Measurements from ENCODE around the gene KCNC3.

KCNC3 gene

GRCh38 chr19:50320596-50320995 lies 8.6 kb downstream of the KCNC3 start:
- Histone ChIP-seq H3K27me3 (ENCODE audit: control insufficient read depth in 2 of 2, insufficient read depth in 2 of 2, low read length in 2 of 2) (no peaks in the 10 kb centered on the region), H3K36me3 (ENCODE audit: control insufficient read depth in 2 of 2, insufficient read depth in 2 of 2, low read length in 2 of 2) (no peaks in the 10 kb centered on the region), H3K4me1 (ENCODE audit: control insufficient read depth in 2 of 2, insufficient read depth in 2 of 2, low read length in 2 of 2) (peaks cover 0 to under 1% of the 10 kb centered on the region in 2 donors), H3K9ac (ENCODE audit: low read depth in 1 of 2, low read length in 2 of 2) (no peak overlapping the region), H3K27ac (ENCODE audit: low read depth in 2 of 2, low read length in 2 of 2) (no peak overlapping the region), H3K9me3 (ENCODE audit: control insufficient read depth in 2 of 2, low read length in 2 of 2) (no peaks in the 10 kb centered on the region), H3K4me3 (ENCODE audit: low read length in 2 of 2) (no peak overlapping the region)

GRCh38 chr19:50320051-50320450 lies 9.1 kb downstream of the KCNC3 start:
- Histone ChIP-seq H3K4me3 (ENCODE audit: low read length in 2 of 2) (no peak overlapping the region), H3K4me1 (ENCODE audit: control insufficient read depth in 2 of 2, insufficient read depth in 2 of 2, low read length in 2 of 2) (no peaks in the 10 kb centered on the region), H3K27ac (ENCODE audit: low read depth in 2 of 2, low read length in 2 of 2) (no peak overlapping the region), H3K9me3 (ENCODE audit: control insufficient read depth in 2 of 2, low read length in 2 of 2) (no peaks in the 10 kb centered on the region), H3K36me3 (ENCODE audit: control insufficient read depth in 2 of 2, insufficient read depth in 2 of 2, low read length in 2 of 2) (no peaks in the 10 kb centered on the region), H3K9ac (ENCODE audit: low read depth in 1 of 2, low read length in 2 of 2) (no peak overlapping the region), H3K27me3 (ENCODE audit: control insufficient read depth in 2 of 2, insufficient read depth in 2 of 2, low read length in 2 of 2) (no peaks in the 10 kb centered on the region)

- no peaks in the 10 kb centered on the region for H3K9me3 ChIP-seq (ENCODE audit: control insufficient read depth in 2 of 2, low read length in 2 of 2)
- H3K4me1 ChIP-seq (ENCODE audit: control insufficient read depth in 2 of 2, insufficient read depth in 2 of 2, low read length in 2 of 2) = no peaks in the 10 kb centered on the region
- H3K27ac ChIP-seq (ENCODE audit: low read depth in 2 of 2, low read length in 2 of 2) = no peak overlapping the region
- H3K27me3 ChIP-seq (ENCODE audit: control insufficient read depth in 2 of 2, insufficient read depth in 2 of 2, low read length in 2 of 2) = peaks cover 0 to 2% of the 10 kb centered on the region in 2 donors
- H3K9ac ChIP-seq (ENCODE audit: low read depth in 1 of 2, low read length in 2 of 2) = no peak overlapping the region
- H3K4me3 ChIP-seq (ENCODE audit: low read length in 2 of 2) = no peak overlapping the region
- H3K36me3 ChIP-seq (ENCODE audit: control insufficient read depth in 2 of 2, insufficient read depth in 2 of 2, low read length in 2 of 2) = no peaks in the 10 kb centered on the region
Observed at GRCh38 chr19:50319156-50319555, 10.0 kb downstream of the KCNC3 start.

GRCh38 chr19:50318438-50318837 lies 10.7 kb downstream of the KCNC3 start:
- Histone ChIP-seq H3K9ac (ENCODE audit: low read depth in 1 of 2, low read length in 2 of 2) (no peak overlapping the region), H3K4me1 (ENCODE audit: control insufficient read depth in 2 of 2, insufficient read depth in 2 of 2, low read length in 2 of 2) (no peaks in the 10 kb centered on the region), H3K36me3 (ENCODE audit: control insufficient read depth in 2 of 2, insufficient read depth in 2 of 2, low read length in 2 of 2) (no peaks in the 10 kb centered on the region), H3K9me3 (ENCODE audit: control insufficient read depth in 2 of 2, low read length in 2 of 2) (no peaks in the 10 kb centered on the region), H3K27ac (ENCODE audit: low read depth in 2 of 2, low read length in 2 of 2) (no peak overlapping the region), H3K4me3 (ENCODE audit: low read length in 2 of 2) (no peak overlapping the region), H3K27me3 (ENCODE audit: control insufficient read depth in 2 of 2, insufficient read depth in 2 of 2, low read length in 2 of 2) (peaks cover 0 to 2% of the 10 kb centered on the region in 2 donors)

- peaks cover 0 to 6% of the 10 kb centered on the region in 2 donors for H3K27me3 ChIP-seq (ENCODE audit: control insufficient read depth in 2 of 2, insufficient read depth in 2 of 2, low read length in 2 of 2)
- no peaks in the 10 kb centered on the region for H3K4me1 ChIP-seq (ENCODE audit: control insufficient read depth in 2 of 2, insufficient read depth in 2 of 2, low read length in 2 of 2)
- H3K9me3 ChIP-seq (ENCODE audit: control insufficient read depth in 2 of 2, low read length in 2 of 2) = no peaks in the 10 kb centered on the region
- no peak overlapping the region for H3K4me3 ChIP-seq (ENCODE audit: low read length in 2 of 2)
- H3K9ac ChIP-seq (ENCODE audit: low read depth in 1 of 2, low read length in 2 of 2) = no peak overlapping the region
- H3K27ac ChIP-seq (ENCODE audit: low read depth in 2 of 2, low read length in 2 of 2) = no peak overlapping the region
- H3K36me3 ChIP-seq (ENCODE audit: control insufficient read depth in 2 of 2, insufficient read depth in 2 of 2, low read length in 2 of 2) = no peaks in the 10 kb centered on the region
Observed at GRCh38 chr19:50317115-50317514, 12.1 kb downstream of the KCNC3 start.

GRCh38 chr19:50315773-50316448 lies 13.3 kb downstream of the KCNC3 start:
- Histone ChIP-seq H3K4me3 (ENCODE audit: low read length in 2 of 2) (no peak overlapping the region), H3K9ac (ENCODE audit: low read depth in 1 of 2, low read length in 2 of 2) (no peak overlapping the region), H3K9me3 (ENCODE audit: control insufficient read depth in 2 of 2, low read length in 2 of 2) (no peaks in the 10 kb centered on the region), H3K36me3 (ENCODE audit: control insufficient read depth in 2 of 2, insufficient read depth in 2 of 2, low read length in 2 of 2) (peaks cover 0 to 2% of the 10 kb centered on the region in 2 donors), H3K27me3 (ENCODE audit: control insufficient read depth in 2 of 2, insufficient read depth in 2 of 2, low read length in 2 of 2) (peaks cover 0 to 8% of the 10 kb centered on the region in 2 donors), H3K4me1 (ENCODE audit: control insufficient read depth in 2 of 2, insufficient read depth in 2 of 2, low read length in 2 of 2) (no peaks in the 10 kb centered on the region), H3K27ac (ENCODE audit: low read depth in 2 of 2, low read length in 2 of 2) (no peak overlapping the region)

- Histone ChIP-seq H3K4me3 (ENCODE audit: low read length in 2 of 2) (no peak overlapping the region), H3K9ac (ENCODE audit: low read depth in 1 of 2, low read length in 2 of 2) (no peak overlapping the region), H3K27me3 (ENCODE audit: control insufficient read depth in 2 of 2, insufficient read depth in 2 of 2, low read length in 2 of 2) (peaks cover 0 to 16% of the 10 kb centered on the region in 2 donors), H3K27ac (ENCODE audit: low read depth in 2 of 2, low read length in 2 of 2) (no peak overlapping the region), H3K4me1 (ENCODE audit: control insufficient read depth in 2 of 2, insufficient read depth in 2 of 2, low read length in 2 of 2) (no peaks in the 10 kb centered on the region), H3K9me3 (ENCODE audit: control insufficient read depth in 2 of 2, low read length in 2 of 2) (no peaks in the 10 kb centered on the region), H3K36me3 (ENCODE audit: control insufficient read depth in 2 of 2, insufficient read depth in 2 of 2, low read length in 2 of 2) (peaks cover 4 to 6% of the 10 kb centered on the region in 2 donors)
Observed at GRCh38 chr19:50314724-50315708, 14.2 kb downstream of the KCNC3 start.

- H3K27me3 ChIP-seq (ENCODE audit: control insufficient read depth in 2 of 2, insufficient read depth in 2 of 2, low read length in 2 of 2) = peaks cover 0 to 16% of the 10 kb centered on the region in 2 donors
Observed at GRCh38 chr19:50313812-50314536, 15.2 kb downstream of the KCNC3 start.

GRCh38 chr19:50312967-50313811 lies 16.0 kb downstream of the KCNC3 start:
- H3K9me3 ChIP-seq (ENCODE audit: control insufficient read depth in 2 of 2, low read length in 2 of 2) = no peaks in the 10 kb centered on the region
- no peak overlapping the region for H3K27ac ChIP-seq (ENCODE audit: low read depth in 2 of 2, low read length in 2 of 2)
- peaks cover 11 to 15% of the 10 kb centered on the region in 2 donors for H3K36me3 ChIP-seq (ENCODE audit: control insufficient read depth in 2 of 2, insufficient read depth in 2 of 2, low read length in 2 of 2)
- peaks cover 0 to 16% of the 10 kb centered on the region in 2 donors for H3K27me3 ChIP-seq (ENCODE audit: control insufficient read depth in 2 of 2, insufficient read depth in 2 of 2, low read length in 2 of 2)
- no peak overlapping the region for H3K4me3 ChIP-seq (ENCODE audit: low read length in 2 of 2)
- no peaks in the 10 kb centered on the region for H3K4me1 ChIP-seq (ENCODE audit: control insufficient read depth in 2 of 2, insufficient read depth in 2 of 2, low read length in 2 of 2)
- H3K9ac ChIP-seq (ENCODE audit: low read depth in 1 of 2, low read length in 2 of 2) = no peak overlapping the region

More at GRCh38 chr19:50313812-50314536, 15.2 kb downstream of the KCNC3 start:
- Histone ChIP-seq H3K4me3 (ENCODE audit: low read length in 2 of 2) (no peak overlapping the region), H3K36me3 (ENCODE audit: control insufficient read depth in 2 of 2, insufficient read depth in 2 of 2, low read length in 2 of 2) (peaks cover 7 to 11% of the 10 kb centered on the region in 2 donors), H3K9me3 (ENCODE audit: control insufficient read depth in 2 of 2, low read length in 2 of 2) (no peaks in the 10 kb centered on the region), H3K9ac (ENCODE audit: low read depth in 1 of 2, low read length in 2 of 2) (no peak overlapping the region), H3K27ac (ENCODE audit: low read depth in 2 of 2, low read length in 2 of 2) (no peak overlapping the region), H3K4me1 (ENCODE audit: control insufficient read depth in 2 of 2, insufficient read depth in 2 of 2, low read length in 2 of 2) (no peaks in the 10 kb centered on the region)
